NB4 (cell line): Measurements from ENCODE around the gene SLC35D1.

Experiments
- CTCF ChIP-seq: IDR thresholded peaks from one replicate; pipeline ENCODE4 v1.5.1; 2012; ENCODE audit warnings: low read depth, low read length
- MYC ChIP-seq: IDR thresholded peaks from 2 replicates; pipeline ENCODE4 v1.6.1; 2011; ENCODE audit warnings: low read depth, low read length
- POLR2A ChIP-seq: IDR thresholded peaks from 2 replicates; pipeline ENCODE4 v1.6.1; 2011; ENCODE audit warnings: mild to moderate bottlenecking; ENCODE audit not compliant: insufficient read length; ENCODE audit errors: extremely low read depth

GRCh38 chr1:67089685-67090208 lies 35.8 kb upstream of the SLC35D1 start:
- TF ChIP-seq CTCF (no peak), POLR2A (no peak), MYC (no peak)
